HT1080 (cell line): ENCODE measurements around the gene USHBP1. TPM values are rescaled to one million over a fixed set of nuclear protein-coding genes. Genes with fewer than 3 reads are reported as not detected.

Experiments
- DNase-seq: peaks from one replicate; pipeline ENCODE4 v3.0.0-alpha.2; 2015; ENCODE audit warnings: low read depth
- polyA plus RNA-seq, 2 experiments: library from polyadenylated mRNA; depleted of rRNA; stranded (reverse); fragments of >200 nt; gene quantifications; 2 replicates each; pipeline ENCODE4 v1.2.3, GENCODE V29; 2015
- total RNA-seq: library from RNA; depleted of rRNA; stranded (reverse); fragments of >200 nt; shearing (Covaris generic); gene quantifications from 2 replicates; pipeline ENCODE4 v1.2.3, GENCODE V29; 2014; rRNA removed

Gene USHBP1
- 0.07 TPM in 1 of 2 replicates, not detected in the other for total RNA-seq
- not detected in 2 replicates for polyA plus RNA-seq (2015; cell fraction: cytosol; rRNA removed)
- 0.06 TPM in 1 of 2 replicates, not detected in the other for polyA plus RNA-seq (2015; cell fraction: nucleus; rRNA removed)

DNA sequence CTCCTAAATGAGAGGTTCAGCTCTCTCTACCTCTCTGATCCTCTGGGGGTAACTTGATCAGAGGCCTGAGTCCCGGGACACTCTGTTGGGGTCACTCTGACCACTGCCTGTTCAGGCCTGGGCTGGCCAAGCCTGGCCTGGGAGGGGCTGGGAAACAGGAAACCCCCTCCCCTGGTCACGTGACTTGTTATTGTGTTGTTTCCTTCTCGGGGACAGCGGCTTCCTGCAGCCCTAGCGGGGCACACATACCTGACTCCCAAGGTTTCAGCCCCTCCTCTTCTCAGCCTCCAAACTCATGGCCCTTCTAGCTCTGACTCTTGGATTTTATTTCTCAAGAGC is at the start of gene USHBP1:
Gene USHBP1, minus strand, starts transcription at position 105 of the 339 bp plus-strand sequence. CDS start 446 bp downstream, outside the sequence.
- no peak for DNase-seq

- DNase-seq = no peak
Observed at GRCh38 chr19:17314007-17314593, 49.6 kb upstream of the USHBP1 start.

DNA sequence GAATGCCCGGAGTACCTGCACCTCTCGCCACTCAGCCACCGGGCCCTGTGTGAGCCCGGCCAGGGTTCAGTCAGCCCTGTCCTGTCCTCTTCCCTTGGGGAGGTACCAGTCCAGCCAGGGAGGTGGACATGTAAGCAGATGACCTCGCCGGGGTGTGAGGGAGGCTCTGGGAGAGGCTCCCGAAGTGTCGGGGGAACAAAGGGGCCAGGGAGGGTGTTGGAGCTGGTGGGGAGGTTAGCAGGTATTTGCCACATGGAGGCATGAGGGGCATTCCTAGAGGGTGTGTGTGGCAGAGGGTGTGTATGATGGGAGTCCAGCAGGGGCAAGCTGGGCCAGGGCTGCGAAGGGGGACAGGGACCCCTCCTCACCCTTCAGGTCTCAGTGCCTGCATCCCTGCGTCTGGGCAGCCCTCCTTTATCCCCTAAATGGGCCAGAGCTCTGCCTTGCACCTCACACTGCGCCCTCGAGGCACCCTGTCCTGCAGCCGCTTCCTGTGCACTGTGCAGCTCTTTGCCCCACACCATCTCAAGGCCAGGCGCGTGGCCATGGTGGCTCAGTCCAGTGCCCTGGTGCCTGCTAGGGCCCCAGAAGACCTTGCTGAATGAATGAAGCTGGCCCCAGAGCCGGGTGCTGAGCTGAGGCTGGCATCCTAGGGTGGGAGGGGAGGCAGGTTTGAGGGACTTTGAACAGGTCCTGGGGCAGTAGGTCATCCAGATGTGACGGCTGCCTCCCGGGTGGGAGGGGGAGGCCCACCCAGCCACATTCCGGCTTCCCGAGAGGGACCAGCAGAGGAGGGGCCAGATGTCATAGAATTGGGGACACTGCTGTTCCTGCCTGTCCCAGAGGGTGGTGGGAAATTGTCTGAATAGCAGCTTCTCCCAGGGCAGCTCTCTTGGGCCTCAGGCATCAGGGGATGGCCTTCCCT is 47.9 kb upstream of the USHBP1 start:
- DNase-seq = no peak

GRCh38 chr19:17311455-17312188 is 47.1 kb upstream of the USHBP1 start:
- peak; percentile 44 for DNase-seq

GRCh38 chr19:17309965-17310461 is 45.5 kb upstream of the USHBP1 start:
- DNase-seq = no peak

- peak; percentile 99 for DNase-seq
Observed at GRCh38 chr19:17309198-17309964, 44.8 kb upstream of the USHBP1 start, which contains the start of gene DDA1. Gene DDA1, plus strand, starts transcription at chr19:17309563. Its CDS starts 92 bp downstream, at chr19:17309655.

- DNase-seq = no peak
Observed at GRCh38 chr19:17307876-17308377, 43.4 kb upstream of the USHBP1 start.

DNA sequence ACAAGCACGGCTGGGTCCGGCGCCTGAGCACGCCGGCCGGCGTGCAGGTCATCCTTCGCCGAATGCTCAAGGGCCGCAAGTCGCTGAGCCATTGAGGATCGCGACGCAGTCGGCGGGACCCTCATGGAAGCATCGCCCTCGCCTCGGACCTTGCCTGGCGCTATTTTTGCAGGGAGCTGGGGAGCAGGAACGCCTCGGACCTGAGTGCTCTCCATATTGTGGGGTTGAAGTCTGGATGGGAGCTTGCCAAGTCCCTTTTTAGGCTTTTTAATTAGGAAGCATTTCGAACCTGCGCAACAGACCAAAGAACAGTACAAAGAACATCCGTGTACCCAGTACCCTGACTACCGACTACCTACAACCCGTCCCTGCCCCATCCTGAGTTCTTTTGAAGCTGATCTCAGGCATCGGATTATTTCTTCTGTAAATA is 41.8 kb upstream of the USHBP1 start:
- no peak for DNase-seq

DNA sequence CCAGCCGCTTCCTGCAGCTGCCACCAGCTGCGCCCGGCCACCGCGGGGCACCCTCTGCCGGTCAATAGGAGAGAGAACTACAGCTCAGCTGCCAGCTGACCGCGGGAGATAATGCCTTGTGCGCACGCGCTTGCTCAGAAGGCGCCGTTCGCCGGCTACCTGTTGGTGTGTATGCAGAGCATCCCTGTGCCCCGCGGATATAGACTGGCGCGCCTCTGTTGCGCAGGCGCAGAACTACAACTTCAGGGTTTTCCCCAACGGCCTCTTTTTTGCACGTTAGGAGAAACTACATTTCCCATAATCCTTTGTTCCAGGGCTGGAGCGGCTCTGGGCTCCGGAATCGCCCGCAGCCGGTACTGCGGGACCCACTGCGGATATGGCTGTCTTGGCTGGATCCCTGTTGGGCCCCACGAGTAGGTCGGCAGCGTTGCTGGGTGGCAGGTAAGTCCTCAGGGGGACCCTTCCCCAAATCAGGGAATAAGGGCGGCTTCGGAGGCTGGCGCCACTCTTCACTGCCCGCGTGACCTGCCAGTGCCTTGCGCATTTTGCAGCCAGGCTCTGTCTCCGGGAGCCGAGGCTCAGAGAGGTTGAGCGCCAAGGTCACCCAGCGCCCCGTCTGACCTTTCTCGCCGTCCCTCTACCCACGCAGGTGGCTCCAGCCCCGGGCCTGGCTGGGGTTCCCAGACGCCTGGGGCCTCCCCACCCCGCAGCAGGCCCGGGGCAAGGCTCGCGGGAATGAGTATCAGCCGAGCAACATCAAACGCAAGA is 41.2 kb upstream of the USHBP1 start, which contains the start of gene MRPL34:
Gene MRPL34, plus strand, starts transcription at position 356 of the 768 bp plus-strand sequence. Its CDS starts 21 bp downstream, at position 377.
- DNase-seq = peak; percentile 100

DNA sequence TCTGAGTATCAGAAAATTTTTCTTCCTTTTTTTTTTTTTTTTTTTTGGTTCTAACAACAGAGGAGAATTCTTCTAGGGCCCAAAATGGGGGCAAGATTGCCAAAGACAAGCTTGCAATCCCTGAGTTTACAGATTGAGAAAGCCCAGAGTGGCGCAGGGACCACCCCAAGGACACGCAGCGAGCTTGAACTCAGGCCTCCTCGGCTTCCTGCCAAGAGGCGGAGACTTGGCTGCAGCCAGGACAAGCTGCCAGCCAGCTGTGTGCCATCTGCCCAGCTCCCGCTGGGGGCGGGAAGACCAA is 40.6 kb upstream of the USHBP1 start:
- DNase-seq = no peak

- no peak for DNase-seq
Observed at GRCh38 chr19:17304386-17305215, 40.1 kb upstream of the USHBP1 start.

GRCh38 chr19:17303940-17304267 is 39.4 kb upstream of the USHBP1 start:
- no peak for DNase-seq

DNA sequence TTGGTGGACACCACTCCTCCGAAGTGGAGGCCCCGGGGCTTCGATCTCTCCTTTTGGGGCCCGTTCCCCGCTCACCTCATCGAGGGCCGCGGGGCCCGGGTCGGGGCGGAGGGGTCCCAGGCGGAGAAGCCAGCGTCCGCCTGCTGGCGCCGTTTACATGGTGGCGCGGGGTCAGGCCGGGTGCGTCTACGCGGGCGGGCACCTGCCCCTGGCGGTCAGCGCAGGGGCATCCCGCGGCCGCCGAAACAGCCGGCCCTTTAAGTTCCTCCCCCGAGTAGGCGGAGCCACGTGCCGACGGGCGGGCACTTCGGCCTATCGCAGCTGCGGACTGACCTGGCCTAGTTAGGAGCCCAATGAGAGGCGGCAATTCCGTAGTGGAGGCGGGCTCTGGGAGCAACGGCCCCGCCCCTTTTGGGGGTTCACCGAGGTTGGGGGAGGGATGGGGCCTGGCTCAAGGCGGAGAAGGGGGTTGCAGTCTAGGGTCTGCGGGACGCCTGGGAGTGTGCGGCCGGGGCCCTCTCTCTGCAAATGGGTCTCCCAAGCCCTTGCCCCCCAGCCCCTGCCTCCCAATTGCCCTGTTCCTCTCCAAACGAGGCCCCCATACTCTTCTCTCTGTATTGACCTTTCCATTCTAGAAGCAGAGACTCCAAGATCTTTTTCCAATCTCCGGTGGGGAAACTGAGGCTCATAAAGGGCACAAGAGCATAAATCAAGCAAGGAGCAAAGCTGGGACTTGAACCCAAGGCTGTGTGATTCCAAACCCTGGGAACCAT is 38.8 kb upstream of the USHBP1 start, which contains the start of gene ABHD8:
Gene ABHD8, minus strand, starts transcription at position 259 of the 773 bp plus-strand sequence. CDS start 1,809 bp downstream, outside the sequence.
- no peak for DNase-seq

DNA sequence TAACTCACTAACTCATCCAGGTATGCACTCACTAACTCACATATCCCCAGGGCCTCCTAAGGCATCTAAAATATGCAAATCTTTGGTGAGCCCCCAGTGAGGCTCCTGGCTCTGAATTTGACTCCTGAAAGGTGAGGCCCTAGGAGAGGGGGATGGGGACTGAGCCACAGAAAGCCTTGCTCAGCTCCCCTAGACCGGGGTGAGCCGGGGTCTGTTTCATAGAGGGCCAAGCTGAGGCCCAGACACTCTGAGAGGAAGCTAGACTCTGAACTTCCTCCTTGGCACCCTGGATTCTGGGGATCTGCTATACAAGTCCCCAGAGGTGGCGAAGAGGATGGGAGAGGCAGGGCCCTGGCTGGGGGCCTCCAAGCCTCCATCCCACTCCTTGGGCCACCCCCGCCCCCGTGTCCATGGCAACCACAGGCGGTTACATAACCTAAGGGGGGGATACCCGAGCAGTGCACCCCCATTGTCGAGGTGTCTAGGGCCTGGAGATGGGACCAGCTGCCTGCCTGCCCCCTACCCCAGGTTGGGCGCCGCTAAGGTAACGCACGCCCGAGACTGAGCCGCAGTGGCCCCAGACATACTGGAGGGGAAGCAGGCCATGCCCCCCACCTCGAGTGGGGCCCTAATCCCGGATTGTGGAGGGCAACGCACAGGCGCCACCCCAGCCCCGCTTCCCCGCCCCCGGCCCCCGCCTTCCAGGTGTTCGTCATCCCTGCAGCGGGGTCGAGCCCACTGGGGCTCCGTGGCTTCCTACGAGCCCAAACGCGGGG is 38.0 kb upstream of the USHBP1 start:
- DNase-seq = no peak

GRCh38 chr19:17300992-17301619 is 36.6 kb upstream of the USHBP1 start:
- no peak for DNase-seq

DNA sequence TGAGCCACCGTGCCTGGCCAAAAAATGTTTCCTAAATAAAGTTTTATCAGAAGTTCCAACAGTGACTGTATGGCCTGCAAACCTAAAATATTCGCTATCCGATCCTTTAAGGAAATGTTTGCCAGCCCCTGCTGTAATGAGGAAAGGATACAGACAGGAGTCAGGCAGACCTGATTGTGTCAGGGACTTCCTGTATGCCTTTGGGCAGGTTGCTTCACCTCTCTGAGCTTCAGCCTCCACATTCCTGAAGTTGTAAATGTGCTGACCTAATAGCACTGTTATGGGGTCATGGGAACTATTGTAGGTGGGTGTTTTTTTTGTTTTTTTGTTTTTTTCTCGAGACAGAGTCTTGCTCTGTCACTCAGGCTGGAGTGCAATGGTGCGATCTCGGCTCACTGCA is 32.4 kb upstream of the USHBP1 start:
- DNase-seq = no peak

GRCh38 chr19:17296273-17296672 is 31.7 kb upstream of the USHBP1 start:
- peak; percentile 74 for DNase-seq
